HG03066 (cell line): Measurements from ENCODE around the gene RC3H1.
"Not testable (repeated sequence)": the region's sequence is repeated elsewhere in the genome, so short reads cannot be mapped to it uniquely, and the experiment has no call there.

Experiments used
- ATAC-seq: cut with Tn5 transposase; IDR thresholded peaks from one replicate; pipeline ENCODE4 v1.9.1; 2021; ENCODE audit warnings: low read depth; ENCODE audit not compliant: unreplicated experiment

RC3H1 gene

DNA sequence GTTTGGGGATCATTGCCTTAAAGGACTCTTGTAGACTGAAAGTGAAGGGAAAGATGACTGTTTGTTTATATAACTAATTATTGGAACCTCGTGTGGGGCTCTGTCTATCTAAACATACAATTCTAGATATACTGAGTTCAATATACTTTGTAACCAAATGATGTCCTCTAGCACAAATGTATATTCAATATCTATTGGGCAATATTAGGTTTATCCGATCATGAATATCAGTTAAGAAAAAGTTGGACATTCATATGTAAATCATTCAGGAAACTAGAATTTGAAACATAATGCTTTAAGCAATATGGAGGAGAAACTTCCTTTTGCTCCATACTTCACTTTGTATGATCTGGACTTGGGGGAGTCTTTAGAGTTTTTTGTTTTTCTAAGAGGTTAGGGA, 8.9 kb upstream of the RC3H1 start:
- no peak for ATAC-seq

GRCh38 chr1:174028495-174028894, 6.3 kb upstream of the RC3H1 start:
- no peak for ATAC-seq

DNA sequence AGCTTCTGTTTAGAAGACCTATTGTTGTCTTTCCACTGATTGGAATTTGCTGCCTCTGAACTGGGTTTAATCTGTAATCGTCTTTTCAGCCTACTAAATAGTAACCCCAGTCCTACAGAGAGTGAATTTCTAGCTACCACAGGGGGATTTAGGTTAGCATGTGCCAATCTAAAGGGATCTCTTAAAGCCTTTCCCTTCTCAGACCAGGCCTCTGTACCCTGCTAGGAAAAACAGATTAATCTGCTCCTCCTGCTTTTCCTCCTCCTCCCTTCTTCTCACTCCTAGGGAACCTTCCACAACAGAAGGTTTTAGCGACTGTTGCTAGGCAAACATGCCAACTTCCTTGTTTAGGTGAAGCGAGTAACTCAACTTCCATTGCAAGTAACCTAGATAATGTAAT, 1.3 kb upstream of the RC3H1 start:
- no peak for ATAC-seq

GRCh38 chr1:174022976-174023277, 770 bp upstream of the RC3H1 start:
- no peak for ATAC-seq

GRCh38 chr1:174021591-174022079, 522 bp downstream of the RC3H1 start:
- peak; percentile 35 for ATAC-seq

GRCh38 chr1:174018565-174018964, 3.6 kb downstream of the RC3H1 start:
- no peak for ATAC-seq

GRCh38 chr1:174017231-174017970, 4.8 kb downstream of the RC3H1 start:
- ATAC-seq, result no peak

GRCh38 chr1:174013864-174014418, 8.2 kb downstream of the RC3H1 start:
- no peak for ATAC-seq

DNA sequence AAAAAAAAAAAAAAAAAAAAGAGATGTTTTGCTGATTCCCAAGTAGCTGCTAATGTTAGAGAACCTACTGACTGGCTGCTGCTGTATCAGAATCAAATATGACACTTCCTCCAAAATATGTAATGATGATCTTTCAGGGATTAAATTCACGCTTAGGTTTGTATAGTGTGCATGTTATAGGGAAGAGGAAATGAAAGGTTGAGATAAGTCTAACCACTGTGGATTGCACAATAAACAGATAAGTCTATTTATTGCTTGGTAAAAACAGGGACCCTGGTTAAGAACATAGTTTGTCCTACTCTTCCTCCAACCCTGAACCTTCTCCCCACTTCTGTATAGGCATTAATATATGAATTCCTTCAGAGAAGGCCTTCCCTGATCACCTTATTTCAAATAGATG, 13.2 kb downstream of the RC3H1 start:
- ATAC-seq, result no peak

GRCh38 chr1:174008269-174008668, 13.9 kb downstream of the RC3H1 start:
- ATAC-seq, result no peak

DNA sequence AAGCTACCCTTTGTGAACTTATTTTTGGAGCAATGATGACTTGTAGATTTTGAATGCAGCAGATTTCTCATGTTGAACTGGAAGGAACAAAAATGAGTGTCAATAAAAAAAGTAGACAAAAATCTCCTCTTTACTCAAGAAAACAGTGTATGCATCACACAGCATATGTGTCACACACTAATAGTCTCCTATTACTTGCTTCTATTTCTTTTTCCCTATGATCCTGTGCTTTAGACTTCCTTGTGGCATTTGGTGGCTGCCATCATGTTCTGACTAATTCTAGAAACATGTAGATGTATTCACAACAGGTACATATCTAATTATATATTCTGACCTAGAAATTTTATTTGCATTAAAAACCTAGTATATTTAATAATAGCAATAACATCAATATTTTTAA, 14.3 kb downstream of the RC3H1 start:
- ATAC-seq, result no peak

GRCh38 chr1:174005032-174005431, 17.1 kb downstream of the RC3H1 start:
- ATAC-seq, result peak; percentile 94

DNA sequence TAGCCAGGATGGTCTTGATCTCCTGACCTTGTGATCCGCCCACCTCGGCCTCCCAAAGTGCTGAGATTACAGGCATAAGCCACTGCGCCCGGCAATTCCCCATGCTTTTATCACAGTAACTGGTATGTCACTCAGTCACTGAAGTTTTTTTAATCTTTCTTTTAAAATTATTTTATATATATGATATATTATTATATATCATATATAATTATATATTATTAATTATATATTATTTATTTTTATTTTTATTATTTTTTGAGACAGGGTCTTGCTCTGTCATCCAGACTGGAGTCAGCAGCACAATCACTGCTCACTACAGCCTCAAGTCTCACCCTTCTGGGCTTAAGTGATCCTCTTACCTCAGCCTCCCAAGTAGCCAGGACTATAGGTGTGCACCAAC, 18.3 kb downstream of the RC3H1 start:
- no peak for ATAC-seq

- no peak for ATAC-seq
Observed at GRCh38 chr1:174001573-174001972, 20.6 kb downstream of the RC3H1 start.

DNA sequence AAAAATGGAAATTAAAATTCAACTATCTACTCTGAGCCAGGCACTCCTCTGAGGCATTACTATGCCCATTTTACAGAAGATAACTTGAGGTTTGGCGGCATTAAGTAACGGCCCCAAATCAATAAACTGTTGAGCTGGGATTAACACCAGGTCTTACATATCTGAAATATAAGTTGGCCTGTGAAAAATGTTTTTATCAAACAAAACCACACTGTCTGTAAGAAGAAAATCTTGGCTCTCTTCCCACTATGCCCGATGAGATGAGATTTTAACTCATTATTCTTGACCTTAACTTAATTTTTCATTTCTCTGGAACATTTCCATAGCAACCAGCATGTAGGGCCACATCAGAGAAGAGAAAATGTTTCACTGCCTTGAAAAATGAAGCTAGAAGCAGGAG, 21.8 kb downstream of the RC3H1 start:
- no peak for ATAC-seq

DNA sequence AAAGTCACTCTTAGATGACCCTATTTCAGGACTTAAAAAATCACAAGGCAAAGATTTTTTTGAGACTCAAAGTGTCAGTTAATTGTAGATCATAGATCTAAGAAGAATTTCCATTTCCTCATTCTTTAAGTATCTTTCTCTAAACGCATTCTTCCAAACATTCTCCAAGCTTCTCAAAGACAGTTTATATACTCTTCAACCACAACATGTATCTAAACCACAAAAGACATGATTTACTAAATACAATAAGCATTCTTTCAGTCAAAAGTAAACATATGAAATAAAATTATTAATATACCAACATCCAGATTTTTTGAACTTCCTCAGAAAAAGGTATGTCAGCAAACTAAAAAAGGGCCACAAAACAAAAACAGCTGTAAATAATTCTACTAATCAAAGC, 24.4 kb downstream of the RC3H1 start:
- ATAC-seq, result no peak

DNA sequence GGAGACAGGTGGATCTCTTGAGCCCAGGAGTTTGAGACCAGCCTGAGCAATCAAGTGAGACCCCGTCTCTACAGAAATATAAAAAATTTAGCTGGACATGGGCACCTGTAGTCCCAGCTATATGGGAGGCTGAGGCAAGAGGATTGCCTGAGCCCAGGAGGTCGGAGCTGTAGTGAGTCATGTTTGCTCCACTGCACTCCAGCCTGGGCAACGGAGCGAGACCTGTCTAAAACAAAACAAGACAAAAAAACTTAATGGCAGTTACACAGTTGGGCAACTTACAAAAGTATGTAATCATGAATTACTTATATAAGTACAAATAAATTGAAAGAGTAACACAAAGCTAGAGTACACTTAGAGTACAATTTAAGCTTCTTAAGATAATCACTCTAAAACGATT, 25.2 kb downstream of the RC3H1 start:
- no peak for ATAC-seq

GRCh38 chr1:173995475-173995874, 26.7 kb downstream of the RC3H1 start:
- ATAC-seq, result no peak

DNA sequence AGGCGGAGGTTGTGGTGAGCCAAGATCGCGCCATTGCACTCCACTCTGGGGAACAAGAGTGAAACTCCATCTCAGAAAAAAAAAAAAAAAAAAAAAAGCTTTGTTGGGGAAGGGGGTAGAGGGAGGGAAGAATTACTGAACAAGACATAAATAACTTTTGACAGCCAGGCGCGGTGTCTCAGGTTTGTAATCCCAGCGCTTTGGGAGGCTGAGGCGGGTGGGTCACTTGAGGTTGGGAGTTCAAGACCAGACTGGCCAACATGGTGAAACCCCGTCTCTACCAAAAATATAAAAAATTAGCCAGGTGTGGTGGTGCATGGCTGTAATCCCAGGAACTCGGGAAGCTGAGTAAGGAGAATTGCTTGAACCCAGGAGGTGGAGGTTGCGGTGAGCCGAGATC, 28.2 kb downstream of the RC3H1 start:
- ATAC-seq, result not testable (repeated sequence)

DNA sequence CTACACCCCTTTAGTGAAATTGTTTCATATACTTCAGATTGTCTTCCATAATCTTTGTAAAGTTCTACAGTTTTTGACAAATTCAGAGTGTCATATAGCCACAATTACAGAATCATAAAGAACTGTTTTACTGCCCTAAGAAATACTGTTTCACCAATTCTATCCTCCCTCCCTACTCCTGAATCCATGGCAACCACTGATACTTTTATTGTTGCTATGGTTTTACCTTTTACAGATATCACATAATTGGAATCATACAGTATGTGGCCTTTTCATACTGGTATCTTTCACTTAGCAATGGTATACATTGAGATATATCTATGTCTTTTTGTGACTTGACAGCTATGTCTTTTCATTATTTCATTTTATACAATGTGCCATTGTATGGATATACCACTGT, 34.1 kb downstream of the RC3H1 start:
- no peak for ATAC-seq

- ATAC-seq, result no peak
Observed at GRCh38 chr1:173986951-173987350, 35.2 kb downstream of the RC3H1 start.

- ATAC-seq, result no peak
Observed at GRCh38 chr1:173970252-173970651, 51.9 kb downstream of the RC3H1 start.

DNA sequence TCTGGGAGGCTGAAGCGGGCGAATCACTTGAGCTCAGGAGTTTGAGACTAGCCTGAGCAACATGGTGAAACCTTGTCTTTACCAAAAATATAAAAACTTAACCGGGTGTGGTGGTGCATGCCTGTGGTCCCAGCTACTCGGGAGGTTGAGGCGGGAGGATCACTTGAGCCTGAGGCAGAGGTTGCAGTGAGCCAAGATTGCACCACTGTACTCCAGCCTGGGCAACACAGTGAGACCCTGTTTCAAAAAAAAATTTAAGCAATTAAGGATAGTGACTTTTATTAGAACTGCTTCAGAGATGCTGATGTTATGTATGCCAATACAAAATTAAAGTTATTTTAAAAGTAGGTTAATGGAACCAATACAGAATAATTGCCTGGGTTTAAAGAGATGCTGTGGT, 56.3 kb downstream of the RC3H1 start:
- ATAC-seq, result not testable (repeated sequence)
